Natural killer cell treated with Interleukin-12 subunit alpha and Interleukin-12 subunit beta and Interleukin-15 and Interleukin-18, amount 100 ng/mL, for 72 hours (primary cell): ENCODE measurements around the gene OR4E2. TPM values are rescaled to one million over a fixed set of nuclear protein-coding genes. Genes with fewer than 3 reads are reported as not detected.
"Not testable (repeated sequence)": the region's sequence is repeated elsewhere in the genome, so short reads cannot be mapped to it uniquely, and the experiment has no call there.

Experiments
- ATAC-seq, 2 donors: fragments of 150-1000 bp; cut with Tn5 transposase in 1 of 2; sonication (Bioruptor Pico), chemical (Tn5 transposase) in 1 of 2; 2 replicates each; pipeline ENCODE4 v1.10.0; 2021
- DNase-seq: peaks from one replicate; pipeline ENCODE4 v3.0.0; 2022; ENCODE audit warnings: low spot score
- H3K27ac Mint-ChIP-seq, 2 donors: 1 replicate in 1 of 2; 2 replicates in 1 of 2; pipeline ENCODE4 v1.8.0; 2022; ENCODE audit warnings: mixed read lengths in 2 of 2, mild to moderate bottlenecking in 1 of 2, moderate library complexity in 1 of 2
- H3K27me3 Mint-ChIP-seq, 2 donors: 1 replicate in 1 of 2; 2 replicates in 1 of 2; pipeline ENCODE4 v1.8.0; 2022; ENCODE audit warnings: mixed read lengths in 2 of 2
- H3K36me3 Mint-ChIP-seq: one replicate; pipeline ENCODE4 v1.8.0; 2022; ENCODE audit warnings: mixed read lengths
- H3K4me1 Mint-ChIP-seq, 2 donors: 1 replicate in 1 of 2; 2 replicates in 1 of 2; pipeline ENCODE4 v1.8.0; 2022; ENCODE audit warnings: low read depth in 2 of 2, mixed read lengths in 2 of 2, mild to moderate bottlenecking in 1 of 2
- H3K4me3 Mint-ChIP-seq: one replicate; pipeline ENCODE4 v1.8.0; 2022; ENCODE audit warnings: mixed read lengths
- H3K9me3 Mint-ChIP-seq: 2 replicates; pipeline ENCODE4 v1.8.0; 2022; ENCODE audit warnings: mixed read lengths
- total RNA-seq, 2 donors: library from RNA; stranded (reverse); gene quantifications; one replicate each; pipeline ENCODE4 v1.2.3, GENCODE V29; 2022

Gene OR4E2
- total RNA-seq, result not detected

DNA sequence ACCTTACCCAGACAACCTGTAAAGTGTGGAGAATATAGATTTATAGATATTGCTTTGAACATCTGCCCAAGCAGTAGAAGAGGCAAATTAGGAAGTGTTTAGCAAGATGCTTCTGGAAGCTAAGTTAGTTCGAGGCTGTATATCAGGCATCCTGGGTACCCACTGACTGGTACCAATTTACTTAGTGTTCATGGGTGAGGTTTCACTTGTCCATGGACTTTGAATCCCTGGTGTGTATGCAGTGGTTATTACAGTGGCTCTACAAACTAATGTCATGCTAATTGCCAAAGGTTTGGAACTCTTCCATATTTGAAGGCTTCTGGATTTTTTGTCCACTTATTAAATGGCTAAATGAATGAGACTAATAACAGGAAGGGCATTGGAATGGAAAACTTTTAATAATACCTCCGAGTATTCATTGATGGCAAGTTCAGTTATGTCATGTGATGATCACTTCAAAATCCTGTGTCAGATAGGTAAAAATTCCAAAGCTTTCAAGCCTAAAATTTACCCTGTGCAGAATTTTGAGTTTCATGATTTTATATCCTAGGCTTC is at the start of gene OR4E2:
Gene OR4E2, plus strand, starts transcription at position 505 of the 555 bp plus-strand sequence. CDS start 11,248 bp downstream, outside the sequence.
- no peaks in the 10 kb centered on the region for H3K9me3 Mint-ChIP-seq
- H3K4me1 Mint-ChIP-seq, result no peaks in the 10 kb centered on the region
- ATAC-seq, result no peak
- no peaks in the 10 kb centered on the region for H3K36me3 Mint-ChIP-seq
- no peak for DNase-seq
- H3K27ac Mint-ChIP-seq, result no peak within 1 kb of the TSS
- H3K27me3 Mint-ChIP-seq, result peaks cover 17 to 21% of the 10 kb centered on the region in 2 donors
- H3K4me3 Mint-ChIP-seq, result no peak within 1 kb of the TSS

DNA sequence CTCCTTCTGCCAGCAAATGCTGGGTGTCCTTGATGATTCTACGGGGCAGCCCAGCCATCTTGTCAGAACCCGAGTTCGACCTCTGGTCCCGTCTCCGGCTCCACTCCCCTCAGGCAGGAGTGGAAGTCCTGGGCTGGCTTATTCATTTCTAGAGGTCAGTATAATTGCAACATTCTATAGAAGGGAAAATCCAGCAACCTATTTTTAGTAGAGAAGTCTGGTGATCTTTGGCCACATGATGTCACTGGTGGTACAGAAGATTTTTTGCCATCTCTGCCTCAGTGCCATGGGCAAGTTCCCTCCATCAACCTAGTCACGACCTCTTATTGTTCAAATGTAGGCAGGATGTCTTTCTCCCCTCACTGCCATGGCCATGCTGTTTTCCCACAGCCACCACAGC is 41.3 kb upstream of the OR4E2 start:
- no peak for ATAC-seq
- Mint-ChIP-seq H3K4me1 (no peaks in the 10 kb centered on the region), H3K36me3 (no peaks in the 10 kb centered on the region), H3K4me3 (no peak overlapping the region), H3K9me3 (no peaks in the 10 kb centered on the region), H3K27ac (no peak overlapping the region), H3K27me3 (peaks cover 20 to 36% of the 10 kb centered on the region in 2 donors)
- DNase-seq, result no peak

DNA sequence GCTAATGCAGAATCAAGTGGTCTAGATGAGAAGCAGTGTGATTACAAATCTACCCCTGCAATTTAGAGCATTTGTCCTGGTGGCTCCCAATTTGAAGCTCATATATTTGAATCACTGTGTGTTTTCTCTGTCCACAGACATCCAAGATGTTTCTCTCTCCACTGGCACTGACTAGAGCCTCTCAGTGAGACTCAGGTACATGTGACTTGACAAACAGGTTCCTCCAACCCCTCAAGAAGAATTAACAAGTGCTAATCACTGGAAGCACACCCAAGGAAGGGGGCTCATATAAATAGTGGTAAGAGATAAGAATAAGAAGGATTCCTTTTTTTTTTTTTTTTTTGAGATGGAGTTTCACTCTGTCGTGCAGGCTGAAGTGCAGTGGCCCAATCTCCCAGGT is 39.4 kb upstream of the OR4E2 start:
- no peaks in the 10 kb centered on the region for H3K36me3 Mint-ChIP-seq
- no peak for ATAC-seq
- peaks cover 0 to 5% of the 10 kb centered on the region in 2 donors for H3K4me1 Mint-ChIP-seq

DNA sequence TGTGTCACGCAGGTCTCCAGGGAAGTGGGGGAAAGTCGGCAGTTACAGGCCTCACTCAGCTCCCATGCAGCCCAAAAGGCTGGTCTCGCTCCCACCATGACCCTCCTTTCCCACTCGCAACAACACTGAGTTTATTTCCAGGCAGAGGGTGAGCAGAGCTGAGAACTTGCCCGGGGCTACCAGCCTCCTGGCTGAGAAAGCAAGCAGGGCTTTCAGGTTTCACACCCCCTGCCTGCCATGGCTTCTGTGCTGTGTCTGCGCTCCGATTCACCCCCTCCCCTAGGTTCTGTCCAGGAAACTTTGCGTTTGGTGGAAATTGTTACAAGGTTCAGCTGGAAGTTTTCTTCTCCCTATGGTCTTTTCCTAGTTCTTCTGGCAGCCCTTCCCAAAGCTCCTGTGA is 36.0 kb upstream of the OR4E2 start:
- Mint-ChIP-seq H3K27me3 (peaks cover 9 to 28% of the 10 kb centered on the region in 2 donors), H3K4me1 (peaks cover 0 to 5% of the 10 kb centered on the region in 2 donors), H3K9me3 (no peaks in the 10 kb centered on the region), H3K4me3 (no peak overlapping the region), H3K27ac (no peak overlapping the region), H3K36me3 (no peaks in the 10 kb centered on the region)
- ATAC-seq (no peak), DNase-seq (no peak)

More for the DNA sequence above, 39.4 kb upstream of the OR4E2 start:
- peaks cover 14 to 32% of the 10 kb centered on the region in 2 donors for H3K27me3 Mint-ChIP-seq
- H3K4me3 Mint-ChIP-seq, result no peak overlapping the region
- no peak overlapping the region for H3K27ac Mint-ChIP-seq
- no peaks in the 10 kb centered on the region for H3K9me3 Mint-ChIP-seq
- DNase-seq, result no peak

- Mint-ChIP-seq H3K4me1 (no peaks in the 10 kb centered on the region), H3K9me3 (no peaks in the 10 kb centered on the region), H3K27me3 (peaks cover 19 to 30% of the 10 kb centered on the region in 2 donors), H3K27ac (no peak overlapping the region), H3K4me3 (no peak overlapping the region), H3K36me3 (no peaks in the 10 kb centered on the region)
- DNase-seq (no peak), ATAC-seq (no peak)
Observed at GRCh38 chr14:21626491-21627230, 27.0 kb upstream of the OR4E2 start.

DNA sequence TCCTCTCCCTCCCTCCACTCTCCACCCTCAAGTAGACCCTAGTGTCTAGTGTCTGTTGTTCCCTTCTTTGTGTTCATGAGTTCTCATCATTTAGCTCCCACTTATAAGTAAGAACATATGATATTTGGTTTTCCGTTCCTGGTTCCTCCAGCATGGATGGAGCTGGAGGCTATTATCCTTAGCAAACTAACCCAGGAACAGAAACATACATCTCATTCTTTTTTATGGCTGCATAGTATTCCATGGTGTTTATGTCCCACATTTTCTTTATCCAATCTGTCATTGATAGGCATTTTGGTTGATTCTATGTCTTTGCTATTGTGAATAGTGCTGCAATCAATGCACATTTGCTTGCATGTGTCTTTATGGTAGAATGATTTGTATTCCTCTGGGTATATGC is 23.1 kb upstream of the OR4E2 start:
- not testable (repeated sequence) for DNase-seq, H3K27ac Mint-ChIP-seq
- H3K27me3 Mint-ChIP-seq, result peaks cover 22 to 31% of the 10 kb centered on the region in 2 donors

GRCh38 chr14:21631084-21631483 is 22.6 kb upstream of the OR4E2 start:
- ATAC-seq (no peak), DNase-seq (no peak)
- no peaks in the 10 kb centered on the region for H3K4me1 Mint-ChIP-seq
- no peak overlapping the region for H3K27ac Mint-ChIP-seq
- no peak overlapping the region for H3K4me3 Mint-ChIP-seq
- peaks cover 17 to 27% of the 10 kb centered on the region in 2 donors for H3K27me3 Mint-ChIP-seq
- no peaks in the 10 kb centered on the region for H3K9me3 Mint-ChIP-seq
- H3K36me3 Mint-ChIP-seq, result no peaks in the 10 kb centered on the region

More for the DNA sequence above, 23.1 kb upstream of the OR4E2 start:
- not testable (repeated sequence) for ATAC-seq, H3K4me1 Mint-ChIP-seq, H3K9me3 Mint-ChIP-seq, H3K36me3 Mint-ChIP-seq, H3K4me3 Mint-ChIP-seq

DNA sequence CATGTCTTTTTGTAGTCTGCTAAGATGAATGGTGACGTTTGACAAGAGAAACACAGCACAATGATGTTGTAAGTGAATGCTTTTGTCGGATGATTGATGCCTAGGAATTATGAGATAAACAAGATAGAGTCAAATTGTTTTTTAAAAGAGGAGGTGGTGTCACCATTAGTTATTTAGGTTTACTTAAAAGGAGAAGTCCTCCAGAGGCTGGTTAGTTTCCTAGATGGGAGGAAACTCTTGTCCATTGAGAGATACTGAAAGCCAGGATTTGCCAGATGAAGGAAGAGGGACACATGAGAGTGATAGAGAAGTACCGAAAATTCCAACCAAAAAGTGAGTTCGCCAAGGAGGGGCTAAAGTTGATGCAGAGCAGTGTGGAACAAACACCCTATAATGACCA is 18.8 kb upstream of the OR4E2 start, which contains the start of gene OR10G2:
Gene OR10G2, minus strand, starts transcription at position 101 of the 400 bp plus-strand sequence. Its CDS starts 98 bp downstream, at position 3.
- ATAC-seq (no peak), DNase-seq (no peak)
- Mint-ChIP-seq H3K27ac (no peak within 1 kb of the TSS), H3K36me3 (no peaks in the 10 kb centered on the region), H3K4me1 (no peaks in the 10 kb centered on the region), H3K4me3 (no peak within 1 kb of the TSS), H3K9me3 (no peaks in the 10 kb centered on the region), H3K27me3 (peaks cover 17 to 18% of the 10 kb centered on the region in 2 donors)

DNA sequence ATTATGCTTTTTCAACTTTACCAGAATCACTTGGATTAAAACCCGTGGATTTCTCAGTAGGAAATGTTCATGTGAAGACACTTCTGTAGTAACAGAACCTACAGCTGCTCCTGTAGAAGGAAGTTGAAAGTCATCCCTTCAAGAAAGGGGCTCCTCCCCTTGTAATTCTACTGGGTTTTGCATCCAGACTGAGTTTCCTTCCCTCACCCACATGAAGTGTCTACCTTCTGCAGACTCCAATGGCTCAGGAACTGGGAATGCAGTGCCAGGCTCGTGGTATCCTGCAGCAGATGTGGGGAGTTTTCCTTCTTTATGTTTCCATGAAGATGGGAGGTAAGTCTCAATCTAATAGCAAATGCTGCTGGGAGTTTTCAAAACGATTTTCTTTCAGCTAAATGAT is 11.0 kb upstream of the OR4E2 start:
- Mint-ChIP-seq H3K9me3 (no peaks in the 10 kb centered on the region), H3K27me3 (peaks cover 10 to 11% of the 10 kb centered on the region in 2 donors), H3K36me3 (no peaks in the 10 kb centered on the region), H3K27ac (no peak overlapping the region), H3K4me3 (peak overlapping the region; percentile 16), H3K4me1 (no peaks in the 10 kb centered on the region)
- DNase-seq (no peak), ATAC-seq (no peak)

DNA sequence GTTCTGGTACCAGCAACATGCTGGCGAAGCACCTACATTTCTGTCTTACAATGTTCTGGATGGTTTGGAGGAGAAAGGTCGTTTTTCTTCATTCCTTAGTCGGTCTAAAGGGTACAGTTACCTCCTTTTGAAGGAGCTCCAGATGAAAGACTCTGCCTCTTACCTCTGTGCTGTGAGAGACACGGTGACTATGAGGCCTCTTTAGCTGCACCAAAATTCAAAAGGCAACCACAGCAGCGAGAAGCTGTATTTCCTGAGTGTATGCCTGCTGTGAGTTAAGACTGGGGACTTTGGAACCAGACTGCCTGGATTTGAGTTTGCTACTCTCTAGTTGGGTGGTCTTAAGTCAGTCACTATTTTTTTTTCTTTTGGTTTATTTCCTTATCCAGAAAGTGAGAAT is 10.2 kb upstream of the OR4E2 start:
- no peak for ATAC-seq
- H3K36me3 Mint-ChIP-seq, result no peaks in the 10 kb centered on the region
- H3K27me3 Mint-ChIP-seq, result peaks cover 8 to 11% of the 10 kb centered on the region in 2 donors
- no peak overlapping the region for H3K27ac Mint-ChIP-seq
- H3K4me3 Mint-ChIP-seq, result no peak overlapping the region
- no peaks in the 10 kb centered on the region for H3K9me3 Mint-ChIP-seq
- no peaks in the 10 kb centered on the region for H3K4me1 Mint-ChIP-seq
- DNase-seq, result no peak

GRCh38 chr14:21647380-21647779 is 6.3 kb upstream of the OR4E2 start:
- Mint-ChIP-seq H3K36me3 (no peaks in the 10 kb centered on the region), H3K9me3 (no peaks in the 10 kb centered on the region), H3K4me1 (no peaks in the 10 kb centered on the region), H3K27ac (no peak overlapping the region), H3K4me3 (no peak overlapping the region), H3K27me3 (peaks cover 12 to 21% of the 10 kb centered on the region in 2 donors)
- ATAC-seq, result no peak
- DNase-seq, result no peak

DNA sequence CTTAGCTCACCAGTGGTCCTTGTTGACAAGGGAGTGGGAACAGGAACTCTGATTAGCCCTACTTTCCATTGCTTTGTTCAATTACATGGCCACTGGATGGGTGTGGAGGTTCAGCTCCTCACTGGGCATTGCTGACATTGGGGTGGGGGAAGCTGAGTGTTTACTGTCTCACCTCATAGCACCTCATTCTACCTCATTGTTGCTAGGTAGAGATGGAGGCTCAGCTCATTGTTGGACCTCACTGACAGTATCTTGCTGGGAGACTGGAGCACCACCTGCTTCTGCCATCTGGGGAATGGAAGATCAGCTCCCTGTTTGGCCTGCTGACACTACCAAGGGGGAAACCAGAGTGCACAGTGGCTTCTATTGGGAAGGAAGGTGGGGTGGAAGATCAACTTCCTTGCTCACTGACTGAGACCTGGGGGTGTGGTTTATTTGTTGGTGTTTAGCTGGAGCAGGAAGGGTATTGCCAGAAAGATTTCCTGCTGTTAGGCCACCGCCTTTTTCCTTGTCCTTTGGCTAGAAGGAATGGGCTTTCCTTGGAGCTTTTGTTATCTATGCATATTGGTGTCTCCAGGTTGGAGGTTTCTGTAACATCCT is 1.3 kb upstream of the OR4E2 start:
- H3K36me3 Mint-ChIP-seq, result no peaks in the 10 kb centered on the region
- H3K4me3 Mint-ChIP-seq, result no peak overlapping the region
- H3K27me3 Mint-ChIP-seq, result peaks cover 16% of the 10 kb centered on the region in 2 donors
- DNase-seq (no peak), ATAC-seq (no peak)
- no peak overlapping the region for H3K27ac Mint-ChIP-seq
- H3K9me3 Mint-ChIP-seq, result no peaks in the 10 kb centered on the region
- H3K4me1 Mint-ChIP-seq, result no peaks in the 10 kb centered on the region

DNA sequence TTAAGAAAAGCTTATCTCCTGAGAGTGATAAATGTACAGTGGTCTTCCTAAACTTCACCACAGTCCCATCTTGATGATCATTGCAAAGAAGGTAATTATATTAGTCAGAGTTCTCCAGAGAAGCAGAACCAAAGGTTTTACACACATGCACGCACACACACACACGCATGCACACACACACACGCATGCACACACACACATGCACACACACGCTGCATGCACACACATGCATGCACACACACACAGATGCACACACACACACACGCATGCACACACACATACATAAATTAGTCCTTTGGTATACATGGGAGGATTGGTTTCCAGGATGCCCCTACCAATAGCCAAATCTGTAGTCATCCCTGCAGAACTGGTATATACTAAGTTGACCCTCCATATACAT is 580 bp downstream of the OR4E2 start:
- ATAC-seq, result no peak

GRCh38 chr14:21656980-21657379 is 3.3 kb downstream of the OR4E2 start:
- ATAC-seq (no peak), DNase-seq (no peak)
- H3K27ac Mint-ChIP-seq, result no peak overlapping the region
- H3K27me3 Mint-ChIP-seq, result peaks cover 20 to 27% of the 10 kb centered on the region in 2 donors
- H3K4me3 Mint-ChIP-seq, result no peak overlapping the region
- H3K9me3 Mint-ChIP-seq, result no peaks in the 10 kb centered on the region
- no peaks in the 10 kb centered on the region for H3K4me1 Mint-ChIP-seq
- no peaks in the 10 kb centered on the region for H3K36me3 Mint-ChIP-seq

More for the DNA sequence above, 580 bp downstream of the OR4E2 start:
- no peaks in the 10 kb centered on the region for H3K9me3 Mint-ChIP-seq
- no peak overlapping the region for H3K4me3 Mint-ChIP-seq
- no peak overlapping the region for H3K27ac Mint-ChIP-seq
- no peak for DNase-seq
- peaks cover 18 to 21% of the 10 kb centered on the region in 2 donors for H3K27me3 Mint-ChIP-seq
- H3K4me1 Mint-ChIP-seq, result no peaks in the 10 kb centered on the region
- no peaks in the 10 kb centered on the region for H3K36me3 Mint-ChIP-seq
